SJSA1 (cell line): Measurements from ENCODE around the gene CRYBG2. TPM values are rescaled to one million over a fixed set of nuclear protein-coding genes. Genes with fewer than 3 reads are reported as not detected.
"Not testable (repeated sequence)": the region's sequence is repeated elsewhere in the genome, so short reads cannot be mapped to it uniquely, and the experiment has no call there.

ENCODE experiments used
- DNase-seq, 2 experiments: peaks; one replicate each; pipeline ENCODE4 v3.0.0-alpha.2; 2015 to 2020; ENCODE audit warnings: low spot score in 2 of 2, low read depth in 1 of 2
- H3K27ac ChIP-seq: fragments of 250-450 bp; sonication (Bioruptor Pico); 2 replicates; pipeline ENCODE4 v1.5.1; 2020; ENCODE audit warnings: mild to moderate bottlenecking, moderate library complexity
- H3K27me3 ChIP-seq: fragments of 250-450 bp; sonication (Bioruptor Pico); replicated peaks from 2 replicates; pipeline ENCODE4 v1.5.1; 2020; ENCODE audit warnings: mild to moderate bottlenecking, moderate library complexity
- H3K36me3 ChIP-seq: fragments of 250-450 bp; sonication (Bioruptor Pico); 2 replicates; pipeline ENCODE4 v1.5.1; 2020; ENCODE audit warnings: mild to moderate bottlenecking
- H3K4me1 ChIP-seq: fragments of 250-450 bp; sonication (Bioruptor Pico); replicated peaks from 2 replicates; pipeline ENCODE4 v1.6.1; 2021; ENCODE audit warnings: mild to moderate bottlenecking
- H3K4me3 ChIP-seq: fragments of 250-450 bp; sonication (Bioruptor Pico); 2 replicates; pipeline ENCODE4 v1.5.1; 2020; ENCODE audit warnings: mild to moderate bottlenecking
- H3K9me3 ChIP-seq: fragments of 250-450 bp; sonication (Bioruptor Pico); replicated peaks from 2 replicates; pipeline ENCODE4 v1.5.1; 2020; ENCODE audit warnings: mild to moderate bottlenecking
- total RNA-seq: library from RNA; depleted of rRNA; stranded (reverse); fragments of >200 nt; shearing (Covaris generic); gene quantifications from 2 replicates; pipeline ENCODE4 v1.2.3, GENCODE V29; 2014

The CRYBG2 gene
- total RNA-seq, 1 experiment from 2014 or later, result not detected

GRCh38 chr1:26336477-26337205 lies 17.3 kb downstream of the CRYBG2 start:
- H3K9me3 ChIP-seq, result no peaks in the 10 kb centered on the region
- H3K36me3 ChIP-seq, result no peaks in the 10 kb centered on the region
- no peak overlapping the region for H3K27ac ChIP-seq
- H3K4me1 ChIP-seq, result peaks cover 8% of the 10 kb centered on the region
- no peak for DNase-seq
- H3K4me3 ChIP-seq, result peak overlapping the region; percentile 26
- peaks cover 35% of the 10 kb centered on the region for H3K27me3 ChIP-seq

GRCh38 chr1:26335774-26336476 lies 18.0 kb downstream of the CRYBG2 start:
- Histone ChIP-seq H3K36me3 (no peaks in the 10 kb centered on the region), H3K27ac (no peak overlapping the region), H3K4me3 (peak overlapping the region; percentile 26), H3K27me3 (peaks cover 36% of the 10 kb centered on the region), H3K4me1 (peaks cover 8% of the 10 kb centered on the region), H3K9me3 (no peaks in the 10 kb centered on the region)
- peak in 1 of 2 experiments; percentile 54 for DNase-seq

GRCh38 chr1:26333312-26333711 lies 20.6 kb downstream of the CRYBG2 start:
- not testable (repeated sequence) for H3K9me3 ChIP-seq, H3K36me3 ChIP-seq

GRCh38 chr1:26330276-26330675 lies 23.7 kb downstream of the CRYBG2 start:
- no peak for DNase-seq
- Histone ChIP-seq H3K9me3 (no peaks in the 10 kb centered on the region), H3K27ac (no peak overlapping the region), H3K27me3 (peaks cover 15% of the 10 kb centered on the region; the same call in 1 of the 2 replicates), H3K36me3 (no peaks in the 10 kb centered on the region), H3K4me3 (no peak overlapping the region), H3K4me1 (no peaks in the 10 kb centered on the region)

More at GRCh38 chr1:26333312-26333711, 20.6 kb downstream of the CRYBG2 start:
- not testable (repeated sequence) for H3K4me3 ChIP-seq, H3K4me1 ChIP-seq, H3K27ac ChIP-seq, DNase-seq
- peaks cover 33% of the 10 kb centered on the region for H3K27me3 ChIP-seq

- DNase-seq, H3K9me3 ChIP-seq, H3K36me3 ChIP-seq, H3K4me1 ChIP-seq, H3K27ac ChIP-seq, H3K4me3 ChIP-seq: not testable (repeated sequence)
- peaks cover 16% of the 10 kb centered on the region; the same call in 1 of the 2 replicates for H3K27me3 ChIP-seq
Measured at GRCh38 chr1:26329380-26329779, 24.6 kb downstream of the CRYBG2 start.

- no peak for DNase-seq
- H3K27ac ChIP-seq, result no peak overlapping the region
- no peaks in the 10 kb centered on the region for H3K36me3 ChIP-seq
- no peaks in the 10 kb centered on the region for H3K9me3 ChIP-seq
- H3K27me3 ChIP-seq, result peaks cover 10% of the 10 kb centered on the region; the same call in 1 of the 2 replicates
- no peak overlapping the region for H3K4me3 ChIP-seq
- H3K4me1 ChIP-seq, result no peaks in the 10 kb centered on the region
Measured at GRCh38 chr1:26328597-26328996, 25.3 kb downstream of the CRYBG2 start.

- Histone ChIP-seq H3K27ac (no peak overlapping the region), H3K27me3 (peaks cover 8% of the 10 kb centered on the region; the same call in 1 of the 2 replicates), H3K9me3 (no peaks in the 10 kb centered on the region), H3K36me3 (no peaks in the 10 kb centered on the region), H3K4me3 (no peak overlapping the region), H3K4me1 (no peaks in the 10 kb centered on the region)
- no peak for DNase-seq
Measured at GRCh38 chr1:26327956-26328362, 26.0 kb downstream of the CRYBG2 start.

- H3K36me3 ChIP-seq, result 0 out of 2 replicates have a peak, but pooled peaks cover 2% of the 10 kb centered on the region
- no peak for DNase-seq
- H3K27me3 ChIP-seq, result peaks cover 5% of the 10 kb centered on the region; the same call in 1 of the 2 replicates
- no peak overlapping the region for H3K27ac ChIP-seq
- H3K9me3 ChIP-seq, result no peaks in the 10 kb centered on the region
- no peak overlapping the region for H3K4me3 ChIP-seq
- H3K4me1 ChIP-seq, result peaks cover 5% of the 10 kb centered on the region
Measured at GRCh38 chr1:26324550-26324949, 29.4 kb downstream of the CRYBG2 start.

- Histone ChIP-seq H3K27me3 (peaks cover 5% of the 10 kb centered on the region; the same call in 1 of the 2 replicates), H3K9me3 (no peaks in the 10 kb centered on the region), H3K4me3 (no peak overlapping the region), H3K27ac (no peak overlapping the region), H3K4me1 (peaks cover 5% of the 10 kb centered on the region), H3K36me3 (0 out of 2 replicates have a peak, but pooled peaks cover 2% of the 10 kb centered on the region)
- no peak for DNase-seq
Measured at GRCh38 chr1:26323382-26323781, 30.5 kb downstream of the CRYBG2 start.

- H3K27me3 ChIP-seq, result peaks cover 5% of the 10 kb centered on the region; the same call in 1 of the 2 replicates
- peaks cover 5% of the 10 kb centered on the region for H3K4me1 ChIP-seq
- no peak overlapping the region for H3K4me3 ChIP-seq
- no peaks in the 10 kb centered on the region for H3K9me3 ChIP-seq
- no peak for DNase-seq
- H3K27ac ChIP-seq, result no peak overlapping the region
- H3K36me3 ChIP-seq, result 0 out of 2 replicates have a peak, but pooled peaks cover 2% of the 10 kb centered on the region
Measured at GRCh38 chr1:26322042-26322331, 31.9 kb downstream of the CRYBG2 start.

- Histone ChIP-seq H3K27me3 (peaks cover 5% of the 10 kb centered on the region; the same call in 1 of the 2 replicates), H3K36me3 (0 out of 2 replicates have a peak, but pooled peaks cover 2% of the 10 kb centered on the region), H3K9me3 (no peaks in the 10 kb centered on the region), H3K4me3 (no peak overlapping the region), H3K4me1 (peaks cover 5% of the 10 kb centered on the region), H3K27ac (no peak overlapping the region)
- peak; percentile 80 to 89 for DNase-seq
Measured at GRCh38 chr1:26321315-26322041, 32.5 kb downstream of the CRYBG2 start.

GRCh38 chr1:26320896-26321295 lies 33.0 kb downstream of the CRYBG2 start:
- DNase-seq, result no peak

GRCh38 chr1:26318338-26319064 lies 35.4 kb downstream of the CRYBG2 start:
- peaks cover 5% of the 10 kb centered on the region for H3K4me1 ChIP-seq
- H3K4me3 ChIP-seq, result no peak overlapping the region
- no peak for DNase-seq
- no peak overlapping the region for H3K27ac ChIP-seq
- no peaks in the 10 kb centered on the region for H3K27me3 ChIP-seq
- 0 out of 2 replicates have a peak, but pooled peaks cover 2% of the 10 kb centered on the region for H3K36me3 ChIP-seq
- H3K9me3 ChIP-seq, result no peaks in the 10 kb centered on the region

More at GRCh38 chr1:26320896-26321295, 33.0 kb downstream of the CRYBG2 start:
- H3K27me3 ChIP-seq, result peaks cover 5% of the 10 kb centered on the region; the same call in 1 of the 2 replicates
- H3K4me3 ChIP-seq, result no peak overlapping the region
- H3K4me1 ChIP-seq, result peaks cover 5% of the 10 kb centered on the region
- no peaks in the 10 kb centered on the region for H3K9me3 ChIP-seq
- no peak overlapping the region for H3K27ac ChIP-seq
- 0 out of 2 replicates have a peak, but pooled peaks cover 2% of the 10 kb centered on the region for H3K36me3 ChIP-seq
